Keratinocyte (primary cell): ENCODE measurements around the gene B4GALT3.

Experiments used
- CTCF ChIP-seq, 3 experiments: IDR thresholded peaks in 1 of 3; conservative IDR thresholded peaks in 1 of 3; optimal IDR thresholded peaks in 1 of 3; 2 replicates in 2 of 3; 3 replicates in 1 of 3; pipeline versions ENCODE3 to v1.5.1; 2011; ENCODE audit warnings: low read length in 3 of 3, mild to moderate bottlenecking in 3 of 3, moderate library complexity in 2 of 3, control low read depth in 1 of 3, inconsistent platforms in 1 of 3; ENCODE audit not compliant: insufficient read depth in 2 of 3; ENCODE audit errors: extremely low read depth in 1 of 3
- EZH2 ChIP-seq: IDR thresholded peaks from one replicate; pipeline ENCODE4 v1.6.1; 2012; ENCODE audit warnings: inconsistent platforms, mild to moderate bottlenecking, low read length, moderate library complexity

- TF ChIP-seq CTCF (optimal IDR thresholded peaks at IDR 0.05 in 1 of 3, IDR thresholded peaks at IDR 0.05 in 1 of 3, conservative IDR thresholded peaks at IDR 0.05 in 1 of 3; ENCODE audit: extremely low read depth in 1 of 3, insufficient read depth in 2 of 3, low read length in 3 of 3) = peak in 1 of 3 experiments; percentile 17
- no peak for TF ChIP-seq EZH2
Measured at GRCh38 chr1:161177112-161177935, at the start of gene B4GALT3.
